ENCODE measurements around the gene RANBP2.

Gene RANBP2

DNA sequence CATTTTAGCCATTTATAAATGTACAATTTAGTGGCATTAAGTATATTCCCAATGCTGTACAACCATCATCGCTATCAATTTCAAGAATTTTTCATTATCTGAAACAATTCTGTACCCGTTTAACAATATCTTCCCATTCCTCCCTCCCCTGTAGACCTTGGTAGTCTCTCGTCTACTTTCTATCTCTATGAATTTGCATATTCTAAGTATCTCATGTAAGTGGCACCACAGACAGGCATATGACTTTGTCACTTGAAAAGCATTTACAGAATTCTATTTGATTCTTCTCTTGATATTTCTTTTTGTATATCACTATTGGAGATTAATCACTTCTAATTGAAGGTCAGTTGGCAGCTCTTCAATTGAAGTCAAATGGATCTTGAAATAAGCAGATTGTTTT lies 115.3 kb downstream of the RANBP2 start:
- DNase-seq (ENCODE audit: low read depth in 2 of 3, low spot score in 1 of 3) = no peak

DNA sequence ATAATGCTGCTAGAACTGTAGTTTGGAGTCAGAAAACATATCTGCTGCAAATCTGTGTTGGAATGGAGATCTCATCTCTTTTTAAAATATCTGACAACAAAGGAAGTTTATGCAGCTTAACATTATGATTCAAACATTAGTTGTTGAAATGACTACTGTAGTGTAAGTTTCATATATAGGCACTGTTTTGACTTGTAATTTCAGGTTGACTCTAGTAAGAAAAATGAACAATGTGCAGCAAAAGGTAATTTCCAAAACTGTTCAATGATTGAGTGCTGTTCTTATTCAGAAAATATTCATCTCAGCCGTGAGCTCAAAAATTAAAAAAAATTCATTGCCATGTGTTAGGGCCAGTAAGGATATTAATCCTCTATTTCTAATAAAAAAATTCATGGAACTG lies 115.8 kb downstream of the RANBP2 start:
- no peak for DNase-seq (ENCODE audit: low read depth in 2 of 3, low spot score in 1 of 3)
